HG03039 (cell line): ENCODE measurements around the gene ZFR2.

Experiments
- ATAC-seq: cut with Tn5 transposase; IDR thresholded peaks from one replicate; pipeline ENCODE4 v1.9.1; 2021; ENCODE audit warnings: mild to moderate bottlenecking, moderate library complexity; ENCODE audit not compliant: unreplicated experiment

The ZFR2 gene

DNA sequence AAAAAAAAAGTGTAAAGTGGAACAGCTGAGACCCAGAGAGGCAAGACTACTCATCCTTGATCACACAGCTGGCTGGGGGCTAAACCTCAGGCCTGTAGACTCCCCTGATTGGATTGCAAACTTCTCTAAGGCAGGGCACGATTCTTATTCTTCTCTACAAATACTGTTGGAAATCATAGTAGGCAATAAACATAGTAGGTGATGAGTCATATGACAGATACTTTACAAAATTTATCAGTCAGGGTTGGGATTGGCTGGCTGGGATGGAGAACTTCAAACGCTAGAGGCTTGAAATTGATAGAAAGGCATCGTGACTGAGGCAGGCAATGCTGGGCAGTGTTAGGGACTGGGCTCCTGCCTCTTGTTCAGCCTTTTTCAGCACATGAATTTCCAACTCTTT, 76.7 kb downstream of the ZFR2 start:
- no peak for ATAC-seq

DNA sequence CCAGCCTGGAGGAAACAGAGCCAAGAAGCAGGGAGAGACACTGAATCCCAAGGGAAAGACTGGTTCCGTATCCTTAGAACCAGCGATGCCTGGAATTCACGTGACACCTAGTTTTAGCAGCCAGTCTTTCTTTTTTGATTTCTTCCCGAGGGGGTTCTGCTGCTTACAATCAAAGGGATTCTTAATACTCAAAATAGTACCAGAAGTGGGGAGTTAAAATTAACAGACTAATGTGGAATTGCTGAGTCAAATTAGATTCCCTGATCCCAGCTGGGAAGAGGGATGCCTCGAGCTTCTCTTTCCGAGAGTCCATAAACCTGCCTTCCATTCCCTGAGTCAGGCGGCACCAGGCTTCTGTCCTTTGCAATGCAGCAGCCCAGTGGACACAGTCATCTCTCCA, 77.9 kb downstream of the ZFR2 start:
- ATAC-seq = no peak

DNA sequence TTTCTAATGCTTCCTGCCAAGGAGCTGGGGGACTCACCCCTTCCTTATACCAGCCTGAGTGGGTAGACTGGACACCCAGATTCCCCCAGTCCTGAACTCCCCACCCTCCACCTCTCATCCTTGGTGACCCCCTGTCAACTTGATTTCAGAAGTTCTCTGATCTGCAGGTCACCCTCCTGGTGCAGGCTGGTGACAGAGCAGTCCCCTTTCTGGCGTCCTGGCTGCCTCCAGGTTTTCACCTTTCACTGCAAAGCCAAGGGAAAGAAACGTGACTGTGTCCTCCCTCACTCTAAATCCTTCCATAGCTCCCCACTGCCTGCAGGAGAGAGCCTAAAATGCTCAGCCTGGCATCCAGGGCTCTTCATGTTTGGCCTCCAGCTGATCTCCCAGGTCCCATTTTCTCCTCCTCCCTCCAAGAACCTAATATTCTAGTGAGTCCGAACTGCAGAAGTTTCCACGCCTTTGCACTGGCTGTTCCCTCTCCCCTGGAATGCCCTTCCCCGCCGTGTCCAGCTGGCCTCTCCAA, 78.6 kb downstream of the ZFR2 start:
- ATAC-seq = no peak

DNA sequence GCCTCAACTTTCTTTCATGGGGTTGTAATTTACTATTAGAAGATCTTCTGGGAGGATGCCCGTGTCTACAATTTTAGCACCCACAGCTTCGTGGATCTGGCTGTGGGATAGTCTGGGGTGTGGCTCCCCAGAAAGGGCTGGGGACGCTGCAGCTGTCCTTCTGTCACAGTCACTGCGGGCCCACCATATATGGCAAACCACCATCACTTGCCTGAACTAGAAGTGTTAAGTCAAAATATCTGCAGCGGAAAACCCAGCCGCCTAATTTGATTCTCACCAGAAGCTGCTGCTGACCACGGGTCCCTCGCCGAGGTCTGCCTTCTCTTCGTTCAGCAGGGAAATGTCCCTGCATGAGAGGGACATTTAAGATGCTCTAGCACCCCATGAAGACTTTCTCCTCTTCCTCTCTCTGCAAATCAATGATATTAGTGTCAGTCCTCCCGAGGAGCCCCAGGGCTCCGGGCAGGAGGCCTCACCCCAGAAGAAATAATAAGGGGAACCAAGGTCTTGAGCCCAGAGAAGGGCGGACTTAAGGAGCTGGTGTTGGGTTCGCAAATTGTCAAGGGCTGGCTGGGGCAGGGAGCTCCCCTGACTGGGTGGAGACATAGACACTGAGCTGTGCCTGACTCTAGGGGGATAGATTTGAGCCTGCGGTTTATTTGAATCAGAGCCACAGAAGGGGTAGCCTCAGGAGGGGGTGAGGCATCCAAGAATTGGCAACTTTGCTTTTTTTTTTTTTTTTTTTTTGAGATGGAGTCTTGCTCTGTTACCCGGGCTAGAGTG, 79.7 kb downstream of the ZFR2 start:
- no peak for ATAC-seq

DNA sequence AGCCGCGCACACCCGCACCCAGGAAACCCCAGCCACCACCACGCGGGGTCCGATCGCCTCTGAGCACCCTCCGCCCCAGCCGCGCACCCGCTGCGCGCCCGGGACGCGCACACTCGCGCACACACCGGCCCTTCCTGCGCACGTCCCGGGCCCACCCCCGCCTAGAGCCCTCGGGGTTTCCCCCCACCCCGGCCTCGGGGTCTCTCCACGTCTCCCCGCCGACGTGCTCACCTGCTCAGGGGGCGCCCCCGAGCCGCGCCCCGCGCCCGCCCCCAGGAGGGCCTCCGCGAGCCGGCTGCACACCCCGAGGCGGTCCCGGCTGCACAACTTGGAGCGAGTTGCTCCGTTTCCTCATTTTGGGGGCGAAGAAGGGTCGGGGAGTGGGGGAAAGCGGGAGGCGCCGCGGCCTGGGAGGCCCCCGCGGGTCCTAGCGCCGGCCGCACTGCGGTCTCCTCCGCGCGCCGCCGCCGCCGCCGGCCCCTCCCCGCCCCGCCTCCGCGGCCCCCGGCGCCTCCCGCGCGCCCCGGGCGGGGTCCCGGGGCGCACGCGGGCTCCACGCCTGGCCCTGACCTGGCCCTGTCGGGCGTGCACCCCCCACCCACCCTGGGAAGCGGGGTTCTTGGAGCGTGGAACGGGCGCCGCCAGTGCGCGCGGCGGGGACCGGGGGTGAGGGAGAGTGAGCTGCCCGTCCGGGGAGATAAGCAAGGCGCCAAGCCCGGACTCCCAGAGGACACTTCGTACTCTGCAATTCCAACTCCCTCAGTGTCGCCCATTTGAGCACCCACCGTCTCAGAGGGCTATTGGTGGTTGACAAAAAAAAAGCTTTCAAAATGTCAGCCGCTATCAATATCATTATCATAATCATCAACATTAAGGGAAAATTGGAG, 82.7 kb downstream of the ZFR2 start, which contains the start of gene MATK:
Gene MATK (minus strand): TSS at position 444 of the 887 bp plus-strand sequence. CDS start 1,246 bp downstream, outside the sequence.
- ATAC-seq = no peak

DNA sequence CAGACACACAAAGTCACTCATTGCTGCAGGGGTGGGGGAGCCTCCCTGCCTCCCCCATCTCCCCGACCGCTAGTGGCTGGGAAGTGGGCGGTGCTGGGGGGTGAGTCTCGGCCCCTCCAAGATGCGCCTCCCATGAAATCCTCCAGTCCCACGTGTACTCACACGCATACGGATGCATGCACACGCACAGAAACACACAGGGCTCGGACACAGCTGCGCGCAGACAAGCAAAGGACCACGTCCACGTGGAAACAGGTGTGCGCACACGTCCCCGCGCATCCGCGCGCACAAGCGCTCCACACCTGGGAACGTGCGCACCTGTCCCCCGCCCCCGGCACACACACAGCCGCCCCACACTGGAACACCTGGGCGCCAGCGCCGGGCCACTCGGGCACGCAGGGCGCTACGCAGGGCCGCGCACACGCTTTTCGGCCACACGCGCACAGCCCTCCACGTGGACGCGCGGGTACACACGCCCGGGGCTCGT, 83.3 kb downstream of the ZFR2 start:
- no peak for ATAC-seq

DNA sequence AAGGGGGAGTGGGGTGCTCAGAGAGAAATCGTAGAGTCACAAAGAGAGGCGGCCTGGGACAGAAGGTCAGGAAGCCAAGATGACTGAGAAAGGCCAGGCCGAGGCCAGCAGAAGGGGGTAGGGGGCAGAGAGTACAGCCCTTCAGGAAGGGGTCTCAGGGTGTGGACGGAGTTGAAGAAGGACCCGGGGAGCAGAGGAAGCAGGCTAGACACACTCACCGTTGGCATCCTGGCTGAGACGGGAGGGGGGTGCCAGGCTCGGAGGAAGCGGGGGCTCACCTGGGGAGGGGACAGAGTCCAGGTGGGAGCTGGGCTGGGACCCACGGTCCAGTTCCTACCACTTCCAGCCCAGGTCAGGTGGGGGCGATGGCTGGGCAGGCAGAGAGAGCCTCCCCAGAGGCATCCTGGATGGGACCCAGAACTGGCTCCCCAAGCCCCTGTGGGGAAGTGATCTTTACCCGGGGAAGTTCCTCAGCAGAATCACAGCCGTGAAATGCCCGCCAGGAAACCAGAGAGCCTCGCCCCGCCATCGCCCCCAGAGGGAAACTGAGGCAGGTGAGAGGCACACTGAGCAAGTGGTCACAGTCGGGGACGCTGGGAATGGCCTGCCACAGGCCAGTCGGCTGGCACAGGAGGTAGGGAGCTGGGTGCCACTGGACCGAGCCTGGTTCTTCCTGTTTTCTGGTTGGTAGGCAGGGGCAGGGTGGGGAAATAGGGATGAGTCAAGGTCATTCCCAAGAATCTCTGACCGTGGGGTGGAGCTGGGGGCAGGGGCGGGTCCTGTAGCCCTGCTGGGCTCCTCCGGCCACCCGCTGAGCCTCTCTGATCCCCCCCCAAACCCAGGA, 84.0 kb downstream of the ZFR2 start:
- ATAC-seq = no peak

DNA sequence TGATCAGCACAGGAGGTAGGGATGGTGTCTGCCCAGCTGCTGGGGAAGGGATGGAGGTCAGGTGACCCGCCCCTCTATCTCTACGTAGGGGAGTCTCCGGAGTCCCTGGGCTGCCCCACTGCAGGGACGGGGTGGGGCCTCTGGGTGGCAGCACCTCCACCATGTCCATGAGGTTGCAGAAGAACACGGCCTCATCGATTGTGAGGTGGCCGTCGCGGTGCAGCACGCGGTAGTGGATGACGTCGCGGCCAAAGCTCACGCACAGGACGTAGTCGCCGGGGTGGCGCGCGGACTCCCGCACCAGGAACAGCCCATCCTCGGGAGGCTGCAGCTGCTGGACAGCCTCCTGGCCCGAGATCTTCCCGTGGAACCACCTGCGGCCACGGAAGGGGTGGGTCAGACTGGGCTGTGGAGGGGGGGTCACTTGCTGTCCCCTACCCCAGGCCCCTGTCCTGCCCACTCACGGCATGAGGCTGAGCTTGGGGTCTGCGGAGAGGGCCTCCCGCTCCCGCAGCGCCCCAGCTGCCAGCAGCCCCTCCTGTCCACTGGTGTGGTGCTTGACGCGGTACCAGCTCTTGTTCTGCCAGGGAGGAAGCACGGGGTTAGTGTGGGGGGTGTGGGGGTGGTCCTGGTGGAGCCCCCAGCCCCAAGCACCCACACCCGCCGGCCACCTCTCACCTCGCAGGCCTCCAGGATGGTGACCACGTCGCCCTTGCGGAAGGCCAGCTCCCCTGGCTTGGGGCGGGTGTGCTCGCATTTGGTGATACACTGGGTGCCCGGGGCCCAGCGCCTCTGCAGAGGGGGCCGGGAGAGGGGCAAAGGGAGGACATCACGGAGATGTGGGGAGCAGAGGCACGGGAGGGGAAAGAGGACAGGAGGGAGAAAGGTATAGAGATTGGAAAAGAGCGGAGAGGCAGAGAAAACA, 84.9 kb downstream of the ZFR2 start:
- no peak for ATAC-seq

DNA sequence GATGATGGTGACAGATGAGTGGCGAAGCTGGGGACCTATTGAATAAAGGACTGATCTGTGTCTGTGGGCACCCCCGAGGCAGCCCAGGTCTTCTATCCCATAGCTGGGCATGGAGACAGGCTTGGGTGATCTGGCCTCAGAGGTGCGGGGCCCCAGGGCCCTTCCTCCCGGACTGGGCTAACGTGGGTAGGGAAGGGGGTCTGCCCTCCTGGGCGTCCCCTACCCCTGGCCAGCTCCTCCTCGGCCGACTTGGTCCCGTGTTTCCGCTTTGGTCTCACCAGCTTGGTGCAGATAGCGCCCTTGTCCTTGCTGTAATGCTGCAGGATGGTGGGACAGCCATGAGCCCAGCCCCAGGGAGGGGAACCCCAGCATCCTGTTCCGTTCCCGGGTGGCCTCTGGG, 85.9 kb downstream of the ZFR2 start:
- ATAC-seq = no peak

DNA sequence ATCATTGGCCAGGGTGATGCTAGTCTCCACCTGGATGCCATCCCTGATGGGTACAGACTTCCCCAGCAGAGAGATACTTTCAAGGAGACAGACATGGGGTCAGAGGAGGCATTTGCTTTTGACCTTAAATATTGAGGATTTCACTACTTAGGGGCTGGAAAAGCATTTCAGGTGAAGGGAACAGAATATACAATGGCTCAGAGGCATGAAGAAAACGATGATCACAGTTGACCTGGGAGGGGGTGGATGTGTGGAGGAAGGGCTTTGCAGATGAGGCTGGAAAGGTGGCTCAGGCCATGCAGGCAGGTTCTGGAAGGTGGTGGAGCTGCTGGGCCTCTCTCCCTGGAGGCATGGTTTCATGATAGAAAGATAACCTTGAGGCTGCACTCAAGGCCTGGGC, 86.5 kb downstream of the ZFR2 start:
- no peak for ATAC-seq

DNA sequence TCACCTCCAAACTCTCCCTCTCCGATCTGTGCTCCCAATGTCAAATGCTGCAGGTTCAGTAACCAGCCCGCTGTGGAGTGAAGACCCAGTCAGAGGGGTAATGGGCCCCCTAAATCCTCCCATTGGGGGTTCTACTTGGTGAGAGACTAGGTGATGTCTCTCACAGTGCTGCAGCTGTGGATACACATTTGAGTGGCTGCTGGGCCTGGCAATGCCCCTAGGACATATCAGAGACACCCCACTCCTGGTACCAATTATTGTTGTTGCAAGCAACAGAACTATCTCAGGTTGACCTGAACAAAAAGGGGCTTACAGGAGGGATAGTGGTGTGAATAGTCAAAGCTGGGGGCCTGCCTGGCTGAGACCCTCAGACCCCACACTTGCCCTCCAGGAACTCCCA, 87.2 kb downstream of the ZFR2 start:
- no peak for ATAC-seq

DNA sequence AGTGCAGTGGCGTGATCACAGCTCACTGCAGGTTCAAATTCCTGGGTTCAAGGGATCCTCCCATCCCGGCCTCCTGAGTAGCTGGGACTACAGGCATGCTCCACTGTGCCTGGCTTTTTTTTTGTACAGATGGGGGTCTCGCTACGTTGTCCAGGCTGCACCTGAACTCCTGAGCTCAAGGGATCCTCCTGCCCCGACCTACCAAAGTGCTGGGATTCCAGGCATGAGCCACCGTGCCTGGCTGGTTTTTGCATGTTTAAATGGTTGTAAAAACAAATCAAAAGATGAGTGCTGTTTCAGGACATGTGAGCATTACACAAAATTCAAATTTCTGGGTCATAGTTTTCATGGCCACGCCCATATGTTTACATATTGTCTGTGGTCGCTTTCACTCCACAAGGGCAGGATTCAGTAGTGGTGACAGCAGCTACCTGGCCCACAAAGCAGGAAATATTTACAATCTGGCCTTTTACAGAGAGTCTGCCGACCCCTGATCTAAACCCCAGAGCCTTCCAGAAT, 88.0 kb downstream of the ZFR2 start:
- no peak for ATAC-seq

DNA sequence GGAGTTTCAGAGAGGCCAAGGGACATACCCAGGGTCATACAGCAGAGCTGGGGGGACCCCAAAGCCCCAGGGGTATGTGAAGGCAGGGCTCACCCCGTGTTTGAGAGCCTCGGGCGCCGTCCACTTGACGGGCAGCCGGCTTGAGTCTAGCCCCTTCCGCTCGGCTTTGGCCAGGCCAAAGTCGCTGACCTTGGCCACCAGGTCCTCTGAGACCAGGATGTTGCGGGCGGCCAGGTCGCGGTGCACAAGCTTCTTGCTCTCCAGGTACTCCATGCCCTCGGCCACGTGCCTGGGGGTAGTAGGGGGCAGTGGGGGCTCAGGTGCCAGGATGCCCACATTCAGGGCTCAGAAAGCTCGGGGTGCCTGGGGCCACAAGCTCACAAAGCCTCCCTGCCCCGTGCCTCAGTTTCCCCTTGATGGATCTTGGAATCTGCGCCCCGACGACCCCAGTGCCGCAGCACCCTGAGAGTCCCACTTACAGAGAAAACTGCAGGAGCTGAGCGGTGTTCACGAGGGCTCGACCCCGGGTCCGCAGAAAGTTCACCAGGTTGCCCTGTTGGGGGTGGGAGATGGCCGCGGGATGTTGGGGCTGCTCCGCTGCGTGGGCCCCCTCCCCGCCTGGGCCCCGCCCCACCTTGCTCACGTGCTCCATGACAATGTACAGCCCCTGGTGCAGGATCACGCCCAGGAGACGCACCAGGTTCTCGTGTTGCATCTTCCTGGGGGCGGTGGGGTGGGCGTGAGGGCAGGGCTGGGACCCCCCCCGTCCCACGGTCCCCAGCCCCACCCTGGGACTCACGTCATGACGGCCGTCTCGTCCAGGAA, 89.7 kb downstream of the ZFR2 start:
- ATAC-seq = no peak

DNA sequence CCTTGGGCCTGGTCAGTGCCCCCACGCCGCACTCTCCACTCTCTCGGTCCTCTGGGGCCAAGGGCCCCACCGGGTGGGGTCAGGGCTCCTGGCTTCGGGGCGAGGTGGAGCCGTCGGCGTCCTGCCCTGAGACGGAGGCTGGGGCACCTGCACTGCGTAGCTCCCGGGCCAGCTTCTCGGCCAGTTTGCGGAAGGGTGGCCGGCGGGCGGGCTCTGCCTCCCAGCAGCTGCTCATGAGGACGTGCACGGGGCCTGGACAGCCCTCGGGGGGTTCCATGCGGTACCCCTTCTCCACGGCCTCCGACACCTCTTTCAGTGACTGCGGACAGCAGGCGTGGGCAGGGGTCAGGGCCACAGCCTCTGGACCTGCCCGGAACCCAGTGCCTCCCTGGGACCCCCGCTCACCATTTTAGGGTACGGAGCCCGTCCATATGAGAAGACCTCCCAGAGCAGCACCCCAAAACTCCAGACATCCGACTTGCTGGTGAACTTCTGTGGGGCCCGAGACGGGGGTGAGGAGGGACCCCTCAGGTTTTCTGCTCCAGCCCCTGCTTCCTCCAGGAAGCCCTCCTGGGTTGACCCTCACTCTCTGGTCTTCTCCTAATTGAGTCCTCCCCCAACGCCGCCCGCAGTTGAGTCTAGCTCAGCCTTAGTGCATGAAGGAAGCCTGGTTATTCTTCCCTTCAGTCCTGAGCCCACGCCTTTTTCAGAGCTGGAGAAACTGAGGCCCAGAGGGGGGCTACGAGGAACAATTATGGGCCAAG, 90.6 kb downstream of the ZFR2 start:
- no peak for ATAC-seq

DNA sequence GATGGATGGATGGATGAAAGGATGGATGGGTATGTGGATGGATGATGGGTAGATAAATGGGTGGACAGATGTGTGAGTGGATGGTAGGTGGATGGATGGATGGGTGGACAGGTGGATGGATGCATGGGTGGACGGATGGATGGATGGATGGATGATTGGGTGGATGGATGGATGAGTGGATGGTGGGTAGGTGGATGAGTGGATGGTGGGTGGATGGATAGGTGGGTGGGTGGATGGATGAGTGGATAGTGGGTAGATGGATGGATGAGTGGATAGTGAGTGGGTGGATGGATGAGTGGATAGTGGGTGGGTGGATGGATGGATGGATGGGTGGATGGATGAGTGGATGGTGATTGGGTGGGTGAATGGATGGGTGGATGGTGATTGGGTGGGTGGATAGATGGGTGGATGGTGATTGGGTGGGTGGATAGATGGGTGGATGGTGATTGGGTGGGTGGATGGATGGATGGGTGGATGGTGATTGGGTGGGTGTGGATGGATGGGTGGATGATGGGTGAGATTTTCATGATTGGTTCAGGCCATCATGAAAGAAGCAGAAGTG, 92.3 kb downstream of the ZFR2 start:
- no peak for ATAC-seq

DNA sequence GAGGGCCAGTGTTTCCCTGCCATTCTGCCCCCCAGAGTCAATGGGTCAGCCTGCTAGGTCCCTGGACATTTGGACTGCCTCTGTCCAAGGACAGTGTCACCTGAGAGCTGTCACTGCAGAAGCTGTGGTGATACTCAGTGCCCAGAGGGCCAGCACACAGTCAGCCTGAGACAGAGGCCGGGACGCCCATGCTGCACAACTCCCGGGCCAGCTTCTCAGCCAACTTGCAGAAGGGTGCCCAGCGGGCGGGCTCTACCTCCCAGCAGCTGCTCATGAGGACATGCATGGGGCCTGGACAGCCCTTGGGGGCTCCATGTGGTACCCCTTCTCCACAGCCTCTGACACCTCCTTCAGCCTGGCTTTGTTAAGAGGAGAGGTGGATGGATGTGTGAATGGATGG, 93.0 kb downstream of the ZFR2 start:
- no peak for ATAC-seq

DNA sequence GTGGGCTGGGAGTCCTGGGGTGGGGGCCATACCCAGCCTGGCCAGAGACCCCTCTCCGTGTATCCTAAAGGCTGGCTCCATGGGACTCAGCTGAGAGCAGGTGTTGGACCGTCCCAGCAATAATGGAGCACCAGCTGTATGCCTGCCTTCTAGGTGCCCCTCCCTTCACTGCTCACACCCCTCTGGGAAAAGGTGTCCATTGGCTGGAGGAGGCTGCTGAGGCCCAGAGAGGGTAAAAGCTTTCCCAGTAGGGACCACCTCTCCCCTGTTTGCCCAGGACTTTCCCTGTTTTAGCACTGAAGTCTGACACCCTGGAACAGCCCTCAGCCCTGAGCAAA, 93.5 kb downstream of the ZFR2 start:
- ATAC-seq = no peak
